ENCODE results near the gene FLOT1.

FLOT1 gene

GRCh38 chr6:30742316-30743098 is at the start of gene FLOT1:
TSS of gene FLOT1 (minus strand) at chr6:30742687. CDS start at chr6:30742189, 498 bp downstream.
- DNase-seq = peak; percentile 70

- no peak for DNase-seq
These were observed 48.4 kb upstream of the FLOT1 start for GRCh38 chr6:30790724-30791383.

- DNase-seq = no peak
These were observed 47.1 kb upstream of the FLOT1 start for GRCh38 chr6:30789606-30790005.

GRCh38 chr6:30787954-30788353 is 45.5 kb upstream of the FLOT1 start:
- DNase-seq = no peak

GRCh38 chr6:30782425-30783014 is 40.0 kb upstream of the FLOT1 start:
- DNase-seq = no peak

- DNase-seq = peak; percentile 63
These were observed 39.4 kb upstream of the FLOT1 start for GRCh38 chr6:30781743-30782424.

GRCh38 chr6:30781395-30781742 is 38.9 kb upstream of the FLOT1 start:
- no peak for DNase-seq

GRCh38 chr6:30780642-30780920 is 38.1 kb upstream of the FLOT1 start:
- DNase-seq = no peak

GRCh38 chr6:30779850-30780641 is 37.6 kb upstream of the FLOT1 start:
- DNase-seq = no peak

GRCh38 chr6:30778001-30778635 is 35.6 kb upstream of the FLOT1 start:
- DNase-seq = no peak

- no peak for DNase-seq
These were observed 34.6 kb upstream of the FLOT1 start for GRCh38 chr6:30777155-30777485.

- no peak for DNase-seq
These were observed 34.1 kb upstream of the FLOT1 start for GRCh38 chr6:30776390-30777154.

- no peak for DNase-seq
These were observed 32.6 kb upstream of the FLOT1 start for GRCh38 chr6:30775104-30775503.

- no peak for DNase-seq
These were observed 32.2 kb upstream of the FLOT1 start for GRCh38 chr6:30774701-30775100.

- DNase-seq = no peak
These were observed 28.1 kb upstream of the FLOT1 start for GRCh38 chr6:30770592-30770991.

- DNase-seq = no peak
These were observed 27.5 kb upstream of the FLOT1 start for GRCh38 chr6:30769853-30770524.

GRCh38 chr6:30769088-30769852 is 26.8 kb upstream of the FLOT1 start:
- no peak for DNase-seq

- no peak for DNase-seq
These were observed 26.2 kb upstream of the FLOT1 start for GRCh38 chr6:30768634-30769087.

GRCh38 chr6:30767944-30768301 is 25.4 kb upstream of the FLOT1 start:
- no peak for DNase-seq

GRCh38 chr6:30767158-30767943 is 24.9 kb upstream of the FLOT1 start:
- no peak for DNase-seq

Data from NCI-H1048 (cell line).